K562 (cell line): Measurements from ENCODE around the gene SCPEP1.

Experiments used
- CREM ChIP-seq: IDR thresholded peaks from 2 replicates; pipeline ENCODE4 v1.6.1; 2014; ENCODE audit warnings: antibody characterized with exemption, low read depth
- NRF1 ChIP-seq, 2 experiments: fragments of 450-650 bp; IDR thresholded peaks in 1 of 2; conservative IDR thresholded peaks in 1 of 2; 2 replicates each; pipeline ENCODE4 v1.6.1; 2014; ENCODE audit warnings: mild to moderate bottlenecking in 2 of 2
- PHF20 ChIP-seq: fragments of 450-650 bp; IDR thresholded peaks from 2 replicates; pipeline ENCODE4 v1.6.1; 2018; ENCODE audit not compliant: partially characterized antibody
- SRF ChIP-seq, 2 experiments: fragments of 250-450, 450-650 bp in 1 of 2; sonication (Bioruptor Pico) in 1 of 2; sonication (generic) in 1 of 2; formaldehyde crosslinking; IDR thresholded peaks; 2 replicates each; pipeline versions ENCODE4 v1.5.0 to v1.5.1; 2020 to 2022; ENCODE audit warnings: mild to moderate bottlenecking in 1 of 2, missing genetic modification reagents in 1 of 2
- TAF1 ChIP-seq: IDR thresholded peaks from 2 replicates; pipeline ENCODE4 v1.6.1; 2011; ENCODE audit warnings: mild to moderate bottlenecking, low read length, moderate library complexity; ENCODE audit not compliant: insufficient read depth, control insufficient read depth, severe bottlenecking; ENCODE audit errors: extremely low read depth

GRCh38 chr17:56966338-56966737 is 11.6 kb upstream of the SCPEP1 start:
- TF ChIP-seq TAF1 (no peak), CREM (no peak), PHF20 (no peak), SRF (CRISPR knock-in tag; IDR thresholded peaks at IDR 0.05) (no peak), NRF1 (conservative IDR thresholded peaks at IDR 0.05 in 1 of 2, IDR thresholded peaks at IDR 0.05 in 1 of 2) (no peak)
